GM23338 (cell line): Measurements from ENCODE around the gene TANGO2. TPM values are rescaled to one million over a fixed set of nuclear protein-coding genes. Genes with fewer than 3 reads are reported as not detected.

Experiments
- CREB1 ChIP-seq: fragments of 250-450 bp; sonication (Bioruptor Pico); IDR thresholded peaks from 2 replicates; pipeline ENCODE4 v1.5.0; 2020; ENCODE audit warnings: low read depth, mild to moderate bottlenecking, moderate library complexity
- ETS1 ChIP-seq: IDR thresholded peaks from 2 replicates; pipeline ENCODE4 v1.6.1; 2016; ENCODE audit warnings: antibody characterized with exemption
- EZH2 ChIP-seq: fragments of 200-600 bp; sonication (generic); IDR thresholded peaks from one replicate; pipeline ENCODE4 v1.8.0; 2017; ENCODE audit warnings: antibody characterized with exemption, mild to moderate bottlenecking, low read depth; ENCODE audit not compliant: unreplicated experiment
- JUNB ChIP-seq: IDR thresholded peaks from one replicate; pipeline ENCODE4 v1.6.1; 2016; ENCODE audit warnings: antibody characterized with exemption; ENCODE audit not compliant: unreplicated experiment
- REST ChIP-seq: IDR thresholded peaks from one replicate; pipeline ENCODE4 v1.6.1; 2018; ENCODE audit warnings: antibody characterized with exemption; ENCODE audit not compliant: unreplicated experiment
- ZNF114 ChIP-seq: fragments of 250-450 bp; sonication (Bioruptor Pico); IDR thresholded peaks from 2 replicates; pipeline ENCODE4 v1.5.0; 2020; ENCODE audit warnings: mild to moderate bottlenecking, moderate library complexity
- ZNF462 ChIP-seq: fragments of 250-450 bp; sonication (Bioruptor Pico); IDR thresholded peaks from 2 replicates; pipeline ENCODE4 v1.5.0; 2020; ENCODE audit warnings: mild to moderate bottlenecking, moderate library complexity
- polyA plus RNA-seq: library from polyadenylated mRNA; unstranded; fragments of >200 nt; fragmentation: Nextera tagmentation; extraction: Ambion mirVana; gene quantifications from 2 replicates; pipeline ENCODE4 v1.2.1, GENCODE V29; 2016
- total RNA-seq: library from RNA; depleted of rRNA; stranded (reverse); fragments of >200 nt; shearing (Covaris generic); gene quantifications from 2 replicates; pipeline ENCODE4 v1.2.3, GENCODE V29; 2014

The TANGO2 gene
- total and polyA plus RNA-seq, 2 experiments from 2014 or later = 6.9 to 15.0 TPM

- TF ChIP-seq ZNF462 (CRISPR knock-in tag) (no peak), ETS1 (no peak), JUNB (no peak), CREB1 (no peak), REST (no peak), EZH2 (no peak), ZNF114 (no peak)
Measured at GRCh38 chr22:19991645-19992451, 29.1 kb upstream of the TANGO2 start (continued).
